Activated CD4-positive, alpha-beta T cell treated with anti-CD3 and anti-CD28 coated beads, Interleukin-2, amount 10 ng/mL, durations not matched to agents 7 days and 5 days (primary cell): ENCODE results near the gene SNW1. TPM values are rescaled to one million over a fixed set of nuclear protein-coding genes. Genes with fewer than 3 reads are reported as not detected.
"Not testable (repeated sequence)": the region's sequence is repeated elsewhere in the genome, so short reads cannot be mapped to it uniquely, and the experiment has no call there.

ENCODE experiments used
- CTCF ChIA-PET: fragments of 350-600 bp; sonication (Branson Sonifier 250); formaldehyde crosslinking; loops from one replicate; lab custom pipeline; 2021; ENCODE audit warnings: antibody characterized with exemption; lab: Charles Lee
- POLR2A ChIA-PET: fragments of 350-600 bp; sonication (Branson Sonifier 250); formaldehyde crosslinking; loops from one replicate; lab custom pipeline; 2021; ENCODE audit warnings: antibody characterized with exemption; lab: Charles Lee
- DNase-seq: peaks from one replicate; pipeline ENCODE4 v3.0.0-alpha.2; 2020
- H3K27ac Mint-ChIP-seq: one replicate; pipeline ENCODE4 v1.8.0; 2021; ENCODE audit warnings: mild to moderate bottlenecking, moderate library complexity, mixed read lengths
- H3K27me3 Mint-ChIP-seq: one replicate; pipeline ENCODE4 v1.8.0; 2021; ENCODE audit warnings: mixed read lengths
- H3K36me3 Mint-ChIP-seq: one replicate; pipeline ENCODE4 v1.8.0; 2021; ENCODE audit warnings: low read depth, mixed read lengths
- H3K4me1 Mint-ChIP-seq: one replicate; pipeline ENCODE4 v1.8.0; 2021; ENCODE audit warnings: mixed read lengths
- H3K4me3 Mint-ChIP-seq: one replicate; pipeline ENCODE4 v1.8.0; 2021; ENCODE audit warnings: mild to moderate bottlenecking, moderate library complexity, mixed read lengths
- H3K9me3 Mint-ChIP-seq: one replicate; pipeline ENCODE4 v1.8.0; 2021; ENCODE audit warnings: mixed read lengths
- total RNA-seq, 2 experiments: library from RNA; stranded (reverse); gene quantifications; one replicate each; pipeline ENCODE4 v1.2.3, GENCODE V29; 2021

SNW1 gene
- total RNA-seq, 2 experiments from 2014 or later = 114 to 115 TPM

DNA sequence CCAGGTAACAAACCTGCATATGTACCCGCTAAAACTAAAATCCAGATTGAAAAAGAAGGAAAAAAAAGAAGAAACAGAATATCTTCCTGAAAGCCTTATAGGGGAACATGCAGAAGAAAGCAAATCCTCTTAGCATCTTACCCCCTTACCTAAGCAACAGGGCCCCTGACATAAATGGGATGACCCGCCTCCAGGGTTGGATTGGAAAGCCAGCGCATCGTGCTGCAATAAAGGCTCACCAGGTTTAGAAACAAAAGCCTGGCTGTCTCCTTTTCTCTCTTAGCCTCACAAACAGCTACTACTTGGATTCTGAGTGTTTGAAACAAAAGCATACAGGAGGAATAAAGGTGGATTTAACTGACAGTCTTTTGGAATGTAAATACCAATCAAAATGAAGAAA is 25.2 kb upstream of the SNW1 start:
- Mint-ChIP-seq H3K36me3 (no peaks in the 10 kb centered on the region), H3K4me1 (no peaks in the 10 kb centered on the region), H3K27ac (no peak overlapping the region), H3K9me3 (no peaks in the 10 kb centered on the region), H3K4me3 (no peak overlapping the region), H3K27me3 (no peaks in the 10 kb centered on the region)
- ChIA-PET CTCF (interaction anchor here (0.7 kb wide), 1 partner anchor 23 kb away, joined by 3 read pairs; no protein-coding TSS in a partner anchor), POLR2A (no interaction called here)
- DNase-seq = no peak

DNA sequence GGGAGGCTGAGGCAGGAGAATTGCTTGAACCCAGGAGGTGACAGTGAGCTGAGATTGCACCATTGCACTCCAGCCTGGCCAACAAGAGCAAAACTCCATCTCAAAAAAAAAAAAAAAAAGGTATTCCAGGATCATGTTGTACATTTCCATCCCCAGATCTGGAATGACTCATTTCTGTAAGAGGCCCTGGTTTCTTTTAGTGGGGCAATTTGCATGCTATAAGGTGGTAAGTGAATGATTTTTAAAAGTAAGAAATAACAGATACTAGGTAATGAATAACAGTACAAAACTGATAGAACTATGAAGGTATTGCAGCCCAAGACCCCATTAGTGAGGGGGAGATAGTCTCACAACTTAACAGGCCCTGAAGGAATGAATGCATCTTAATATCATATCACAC is 21.2 kb upstream of the SNW1 start:
- Mint-ChIP-seq H3K36me3 (no peaks in the 10 kb centered on the region), H3K27me3 (no peaks in the 10 kb centered on the region), H3K9me3 (no peaks in the 10 kb centered on the region), H3K27ac (no peak overlapping the region), H3K4me1 (no peaks in the 10 kb centered on the region), H3K4me3 (no peak overlapping the region)
- ChIA-PET CTCF (no interaction called here), POLR2A (no interaction called here)
- no peak for DNase-seq

DNA sequence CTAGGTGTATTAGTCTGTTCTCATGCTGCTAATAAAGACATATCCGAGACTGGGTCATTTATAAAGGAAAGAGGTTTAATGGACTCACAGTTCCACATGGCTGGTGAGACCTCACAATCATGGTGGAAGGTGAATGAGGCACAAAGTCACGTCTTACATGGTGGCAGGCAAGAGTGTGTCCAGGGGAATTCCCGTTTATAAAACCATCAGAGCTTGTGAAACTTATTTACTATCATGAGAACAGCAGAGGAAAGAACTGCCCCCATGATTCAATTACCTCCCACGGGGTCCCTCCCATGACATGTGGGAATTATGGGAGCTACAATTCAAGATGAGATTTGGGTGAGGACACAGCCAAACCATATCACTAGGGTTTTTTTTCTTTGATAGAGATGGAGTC is 13.0 kb upstream of the SNW1 start:
- H3K4me1 Mint-ChIP-seq, H3K9me3 Mint-ChIP-seq, H3K36me3 Mint-ChIP-seq, DNase-seq, CTCF ChIA-PET, H3K4me3 Mint-ChIP-seq, H3K27me3 Mint-ChIP-seq, POLR2A ChIA-PET, H3K27ac Mint-ChIP-seq: not testable (repeated sequence)

DNA sequence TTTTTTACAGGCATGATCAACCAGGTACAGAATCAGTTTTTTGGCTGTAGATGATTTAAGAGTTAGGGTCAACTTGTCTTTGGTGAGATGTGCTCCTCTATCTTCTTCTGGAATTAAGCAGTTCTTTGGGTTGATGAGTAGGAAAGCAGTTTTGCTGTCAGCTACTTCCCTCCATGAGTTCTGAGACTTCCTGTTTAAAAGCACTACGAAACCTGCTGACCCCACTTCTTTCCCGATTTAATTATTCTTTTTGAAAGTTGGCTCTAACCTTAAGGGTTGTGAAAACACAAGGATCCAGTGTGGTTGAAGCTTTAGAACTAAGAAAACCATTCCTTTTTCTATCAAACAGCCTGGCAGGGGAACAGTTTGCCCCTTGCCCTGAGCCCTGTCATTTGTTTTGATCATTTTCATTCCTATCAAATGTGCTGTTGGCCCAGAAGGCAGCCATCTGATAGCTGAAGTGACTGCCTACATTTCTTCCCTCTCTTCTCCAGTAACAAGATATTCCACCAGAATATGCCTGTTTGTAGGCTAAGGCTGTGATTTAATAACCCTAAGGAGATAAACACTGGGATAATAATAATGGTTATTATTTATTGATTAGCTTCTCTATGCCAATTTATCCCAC is 7.6 kb upstream of the SNW1 start:
- H3K36me3 Mint-ChIP-seq, H3K9me3 Mint-ChIP-seq, H3K4me1 Mint-ChIP-seq, DNase-seq, H3K27me3 Mint-ChIP-seq, POLR2A ChIA-PET, H3K4me3 Mint-ChIP-seq: not testable (repeated sequence)
- peak overlapping the region; percentile 57 for H3K27ac Mint-ChIP-seq
- CTCF ChIA-PET = interaction anchor here (0.6 kb wide), 1 partner anchor 639 kb away, joined by 6 read pairs; no protein-coding TSS in a partner anchor

DNA sequence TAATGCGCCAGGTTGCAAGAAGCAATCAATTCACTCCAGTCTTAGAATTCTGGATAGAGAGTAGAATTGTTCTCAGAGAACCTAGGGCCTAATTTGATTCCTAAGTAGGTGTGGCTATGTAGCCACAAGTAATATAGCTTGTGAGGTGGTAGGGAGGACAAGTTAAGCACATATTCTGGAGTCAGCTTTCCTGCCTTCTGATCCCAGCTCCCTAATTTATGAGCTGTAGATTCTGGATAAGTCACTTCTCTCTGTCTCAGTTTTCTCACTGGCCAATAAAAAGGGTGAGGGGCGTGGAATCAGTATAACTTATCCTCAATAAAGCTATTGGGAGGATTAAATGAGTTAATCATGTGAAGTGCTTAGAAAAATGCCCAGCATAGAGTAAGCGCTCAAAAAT is 3.0 kb upstream of the SNW1 start:
- H3K4me1 Mint-ChIP-seq = peaks cover 26% of the 10 kb centered on the region
- DNase-seq = no peak
- H3K4me3 Mint-ChIP-seq = no peak overlapping the region
- peaks cover 7% of the 10 kb centered on the region for H3K36me3 Mint-ChIP-seq
- no peaks in the 10 kb centered on the region for H3K9me3 Mint-ChIP-seq
- no peaks in the 10 kb centered on the region for H3K27me3 Mint-ChIP-seq
- POLR2A ChIA-PET = interaction anchor here (0.6 kb wide), 1 partner anchor 367 kb away, joined by 4 read pairs; no protein-coding TSS in a partner anchor
- CTCF ChIA-PET = interaction anchor here (1.3 kb wide), 1 partner anchor 23 kb away, joined by 3 read pairs; no protein-coding TSS in a partner anchor
- no peak overlapping the region for H3K27ac Mint-ChIP-seq

DNA sequence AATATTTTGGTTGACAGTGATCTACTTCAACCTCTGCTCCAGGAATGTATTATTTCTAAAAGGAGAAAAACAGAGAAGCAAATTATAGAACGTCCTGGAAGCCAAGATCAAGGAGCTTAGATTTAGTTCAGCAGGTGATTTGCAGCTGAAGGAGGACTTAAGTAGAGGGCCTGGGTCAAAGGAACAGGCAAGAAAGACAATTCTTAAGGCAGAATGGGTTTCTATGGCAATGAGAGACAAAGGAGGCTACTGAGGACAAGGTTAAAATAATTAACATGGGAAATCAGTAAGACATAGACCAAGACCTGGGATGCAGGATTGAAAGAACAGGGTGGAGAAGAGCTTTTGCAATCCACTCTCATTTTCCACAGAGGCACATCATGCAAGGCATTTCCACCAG is 2.4 kb upstream of the SNW1 start:
- POLR2A ChIA-PET = interaction anchor here (0.6 kb wide), 1 partner anchor 366 kb away, joined by 4 read pairs; no protein-coding TSS in a partner anchor
- Mint-ChIP-seq H3K36me3 (peaks cover 13% of the 10 kb centered on the region), H3K27ac (no peak overlapping the region), H3K9me3 (no peaks in the 10 kb centered on the region), H3K27me3 (no peaks in the 10 kb centered on the region), H3K4me1 (peaks cover 29% of the 10 kb centered on the region), H3K4me3 (no peak overlapping the region)
- CTCF ChIA-PET = interaction anchor here (0.6 to 1.3 kb wide), 3 partner anchors 22 to 68 kb away, joined by 3 to 4 read pairs (median 3); no protein-coding TSS in a partner anchor
- DNase-seq = no peak

DNA sequence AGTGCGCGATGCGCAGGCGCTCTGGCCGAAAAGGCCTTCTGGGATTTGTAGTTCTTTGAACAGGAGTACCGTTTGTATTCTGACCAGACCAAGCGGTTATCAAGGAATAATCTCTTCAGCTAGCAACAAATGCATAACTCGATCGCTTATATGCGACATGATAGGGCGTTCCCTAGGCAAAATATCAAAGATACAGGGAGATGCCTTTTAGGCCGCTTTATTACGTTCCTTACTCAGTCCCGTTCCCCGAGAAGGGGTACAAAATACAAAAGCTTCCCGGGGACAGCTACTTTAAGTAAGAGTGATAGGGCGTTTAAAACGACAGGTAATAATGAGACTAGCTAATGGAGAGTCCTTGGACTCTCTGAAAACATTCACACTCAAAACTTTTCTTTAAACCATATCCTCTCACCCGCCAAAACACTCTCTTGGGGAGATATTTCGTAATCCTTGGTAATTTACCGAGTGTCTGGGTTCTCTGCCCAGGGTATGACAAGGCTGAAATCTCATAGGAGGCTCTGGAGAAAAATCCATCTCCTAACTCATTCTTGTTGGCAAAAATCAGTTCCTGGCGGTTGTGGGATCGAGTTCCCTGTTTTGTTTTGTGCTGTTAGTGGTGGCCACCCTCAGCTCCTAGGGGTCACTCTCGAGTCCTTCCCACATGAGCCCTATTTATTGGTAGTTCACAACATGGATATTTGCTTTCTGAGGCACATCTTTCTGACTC is 412 bp upstream of the SNW1 start:
- H3K27ac Mint-ChIP-seq = peak overlapping the region; percentile 99
- H3K4me3 Mint-ChIP-seq = peak overlapping the region; percentile 96
- POLR2A ChIA-PET = no interaction called here
- H3K9me3 Mint-ChIP-seq = no peaks in the 10 kb centered on the region
- CTCF ChIA-PET = interaction anchor here (1.6 to 2.1 kb wide), 2 partner anchors 10 to 56 kb away, joined by 5 to 6 read pairs; no protein-coding TSS in a partner anchor
- H3K27me3 Mint-ChIP-seq = no peaks in the 10 kb centered on the region
- peaks cover 36% of the 10 kb centered on the region for H3K4me1 Mint-ChIP-seq
- DNase-seq = peak; percentile 10
- peaks cover 20% of the 10 kb centered on the region for H3K36me3 Mint-ChIP-seq

DNA sequence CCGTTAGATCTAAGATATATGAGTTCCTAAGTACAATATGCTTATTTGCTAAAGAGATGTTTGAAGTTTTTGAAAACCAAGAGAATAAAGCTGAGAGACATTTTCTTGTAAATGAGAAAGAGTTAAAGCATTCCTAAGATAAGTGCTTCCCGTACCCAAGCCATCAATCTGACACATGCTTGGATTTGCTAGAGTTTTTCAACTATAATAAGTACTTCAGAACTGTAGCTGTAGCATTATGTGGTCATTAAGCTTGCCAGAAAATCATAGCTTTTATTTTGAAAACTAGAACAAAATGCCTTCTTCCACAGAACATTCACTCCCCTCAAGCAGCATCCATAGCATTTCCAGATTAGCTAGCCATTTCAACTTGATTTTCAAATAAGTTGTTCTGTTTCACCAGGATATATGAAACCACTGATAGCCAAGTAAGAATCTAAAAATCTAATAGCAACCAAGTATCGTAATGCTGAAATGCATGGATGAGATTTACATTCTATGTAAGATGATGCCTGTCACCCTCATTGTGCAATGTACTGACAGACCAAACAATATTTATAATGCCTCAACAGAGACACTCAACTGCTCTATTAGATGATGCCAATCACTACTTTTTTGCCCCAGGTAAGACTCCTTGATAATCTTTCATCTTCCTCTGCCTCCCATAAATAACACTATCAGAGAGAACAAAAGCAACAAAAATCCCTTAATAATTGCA is 8.0 kb downstream of the SNW1 start:
- DNase-seq = no peak
- Mint-ChIP-seq H3K27me3 (no peaks in the 10 kb centered on the region), H3K4me3 (no peak overlapping the region), H3K9me3 (no peaks in the 10 kb centered on the region), H3K36me3 (peaks cover 57% of the 10 kb centered on the region), H3K4me1 (peaks cover 17% of the 10 kb centered on the region), H3K27ac (no peak overlapping the region)
- ChIA-PET POLR2A (interaction anchor here (0.6 kb wide), 1 partner anchor 34 kb away, joined by 3 read pairs; no protein-coding TSS in a partner anchor), CTCF (interaction anchor here (1.4 kb wide), 1 partner anchor 11 kb away, joined by 6 read pairs; no protein-coding TSS in a partner anchor)

DNA sequence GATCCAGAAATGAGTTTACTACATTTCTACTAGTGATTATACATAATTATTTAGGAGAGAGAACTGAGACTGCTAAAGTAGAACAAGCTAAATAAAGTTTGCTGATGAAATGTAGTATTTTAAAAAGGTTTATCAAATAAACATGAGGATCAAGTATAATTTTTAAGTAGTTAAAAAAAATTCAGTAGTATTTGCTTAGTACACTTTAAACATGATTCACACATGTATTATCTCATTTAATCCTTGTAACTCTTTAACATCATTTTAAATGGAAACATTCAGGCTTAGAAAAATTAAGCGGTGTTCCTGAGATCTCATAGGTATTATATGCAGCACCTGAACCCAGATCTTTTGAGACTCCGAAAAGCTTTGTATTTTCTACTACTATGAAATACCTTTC is 8.7 kb downstream of the SNW1 start:
- Mint-ChIP-seq H3K27ac (no peak overlapping the region), H3K4me3 (no peak overlapping the region), H3K36me3 (peaks cover 56% of the 10 kb centered on the region), H3K9me3 (no peaks in the 10 kb centered on the region), H3K27me3 (no peaks in the 10 kb centered on the region), H3K4me1 (peaks cover 11% of the 10 kb centered on the region)
- ChIA-PET POLR2A (no interaction called here), CTCF (interaction anchor here (1.2 to 1.4 kb wide), 2 partner anchors 8 to 11 kb away, joined by 6 read pairs; partner anchors contain the start of gene SNW1)
- DNase-seq = no peak

DNA sequence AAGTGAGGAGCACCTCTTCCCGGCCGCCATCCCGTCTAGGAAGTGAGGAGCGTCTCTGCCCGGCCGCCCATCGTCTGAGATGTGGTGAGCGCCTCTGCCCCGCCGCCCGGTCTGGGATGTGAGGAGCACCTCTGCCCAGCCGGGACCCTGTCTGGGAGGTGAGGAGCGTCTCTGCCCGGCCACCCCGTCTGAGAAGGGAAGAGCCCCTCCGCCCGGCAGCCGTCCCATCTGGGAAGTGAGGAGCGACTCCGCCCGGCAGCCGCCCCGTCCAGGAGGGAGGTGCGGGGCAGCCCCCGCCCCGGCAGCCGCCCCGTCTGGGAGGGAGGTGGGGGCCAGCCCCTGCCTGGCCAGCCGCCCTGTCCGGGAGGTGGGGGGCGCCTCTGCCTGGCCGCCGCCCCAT is 13.5 kb downstream of the SNW1 start:
- H3K36me3 Mint-ChIP-seq = peaks cover 50% of the 10 kb centered on the region
- H3K9me3 Mint-ChIP-seq, H3K4me1 Mint-ChIP-seq: not testable (repeated sequence)

DNA sequence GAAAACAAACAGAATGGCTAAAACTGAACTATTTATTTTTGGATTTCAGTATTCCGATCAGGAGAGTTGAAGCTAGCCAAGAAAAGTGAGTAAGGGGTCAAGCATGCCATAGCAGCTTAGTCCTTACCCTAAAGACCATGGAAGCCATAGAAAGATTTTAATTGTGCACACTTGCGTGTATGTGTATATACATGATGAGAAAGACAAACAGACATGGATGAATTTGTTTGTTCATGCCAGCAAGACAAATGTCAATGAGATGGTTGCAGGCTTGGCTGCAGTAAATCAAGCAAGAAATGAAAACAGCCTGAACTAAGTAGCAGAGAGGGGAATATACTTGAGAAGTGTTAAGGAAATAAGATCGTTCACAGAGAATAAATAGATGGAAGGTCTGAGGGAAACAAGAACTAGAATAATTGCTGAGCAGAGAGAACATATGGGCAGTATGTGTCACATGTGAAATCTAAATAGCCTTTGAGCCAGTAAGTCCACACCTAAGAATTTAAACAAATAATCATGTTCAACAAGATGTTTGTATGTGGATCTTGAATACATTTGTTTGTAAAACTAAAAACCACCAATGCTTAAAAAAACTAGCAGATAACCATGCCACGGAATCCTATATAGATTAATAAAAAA is 14.8 kb downstream of the SNW1 start:
- no peak for DNase-seq
- ChIA-PET CTCF (interaction anchor here (1.2 kb wide), 2 partner anchors 12 to 14 kb away, joined by 4 to 5 read pairs; no protein-coding TSS in a partner anchor), POLR2A (no interaction called here)
- Mint-ChIP-seq H3K27me3 (no peaks in the 10 kb centered on the region), H3K9me3 (no peaks in the 10 kb centered on the region), H3K4me3 (no peak overlapping the region), H3K36me3 (peaks cover 57% of the 10 kb centered on the region), H3K27ac (no peak overlapping the region), H3K4me1 (peaks cover 9% of the 10 kb centered on the region)

More for the DNA sequence above, 13.5 kb downstream of the SNW1 start:
- H3K4me3 Mint-ChIP-seq, H3K27ac Mint-ChIP-seq, POLR2A ChIA-PET, DNase-seq, CTCF ChIA-PET, H3K27me3 Mint-ChIP-seq: not testable (repeated sequence)

DNA sequence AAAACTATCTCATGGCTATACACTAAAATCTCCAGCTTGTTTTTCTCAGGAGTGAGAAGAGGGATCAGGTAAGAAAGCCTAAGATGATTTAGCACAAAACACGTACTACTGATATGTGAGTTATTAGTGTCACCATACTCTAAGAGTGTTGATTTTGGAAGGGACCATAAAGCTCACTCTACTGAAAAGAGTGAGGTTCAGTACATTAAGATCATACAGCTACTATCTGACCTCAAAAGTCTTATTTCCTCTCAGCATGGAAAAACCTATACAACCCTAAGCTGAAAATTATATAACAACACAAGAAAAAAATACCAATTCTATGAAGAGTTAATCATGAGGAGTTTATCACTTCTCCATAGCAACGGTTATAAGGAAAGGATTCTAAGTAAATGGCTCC is 19.5 kb downstream of the SNW1 start:
- H3K9me3 Mint-ChIP-seq = no peaks in the 10 kb centered on the region
- peaks cover 53% of the 10 kb centered on the region for H3K36me3 Mint-ChIP-seq
- DNase-seq = no peak
- CTCF ChIA-PET = interaction anchor here (0.7 to 1.9 kb wide), 3 partner anchors 11 to 279 kb away, joined by 3 to 6 read pairs (median 3); no protein-coding TSS in a partner anchor
- H3K4me3 Mint-ChIP-seq = no peak overlapping the region
- POLR2A ChIA-PET = no interaction called here
- H3K27ac Mint-ChIP-seq = no peak overlapping the region
- peaks cover 19% of the 10 kb centered on the region for H3K4me1 Mint-ChIP-seq
- no peaks in the 10 kb centered on the region for H3K27me3 Mint-ChIP-seq
